ENCODE data around the gene ANGPT4.

Gene ANGPT4

DNA sequence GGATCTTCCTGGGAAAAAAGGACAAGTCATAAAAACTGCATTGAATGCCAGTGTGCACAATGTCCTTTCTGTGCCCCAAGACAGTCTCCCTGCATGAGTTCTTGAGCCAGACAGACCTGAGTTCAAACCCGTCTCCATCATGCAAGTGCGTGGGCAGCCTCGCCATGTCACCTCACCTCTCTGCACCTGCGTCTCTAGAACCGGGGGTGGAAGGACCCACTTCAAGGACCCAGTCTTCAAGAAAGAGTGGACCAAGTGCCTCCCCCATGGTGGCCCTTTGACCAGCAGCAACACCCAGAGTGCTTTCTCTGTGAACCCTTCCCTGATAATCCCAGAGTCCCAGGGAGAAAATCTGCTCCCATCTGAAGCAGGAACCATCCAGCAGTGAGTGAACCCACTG lies 23.5 kb upstream of the ANGPT4 start:
- no peak for DNase-seq

DNA sequence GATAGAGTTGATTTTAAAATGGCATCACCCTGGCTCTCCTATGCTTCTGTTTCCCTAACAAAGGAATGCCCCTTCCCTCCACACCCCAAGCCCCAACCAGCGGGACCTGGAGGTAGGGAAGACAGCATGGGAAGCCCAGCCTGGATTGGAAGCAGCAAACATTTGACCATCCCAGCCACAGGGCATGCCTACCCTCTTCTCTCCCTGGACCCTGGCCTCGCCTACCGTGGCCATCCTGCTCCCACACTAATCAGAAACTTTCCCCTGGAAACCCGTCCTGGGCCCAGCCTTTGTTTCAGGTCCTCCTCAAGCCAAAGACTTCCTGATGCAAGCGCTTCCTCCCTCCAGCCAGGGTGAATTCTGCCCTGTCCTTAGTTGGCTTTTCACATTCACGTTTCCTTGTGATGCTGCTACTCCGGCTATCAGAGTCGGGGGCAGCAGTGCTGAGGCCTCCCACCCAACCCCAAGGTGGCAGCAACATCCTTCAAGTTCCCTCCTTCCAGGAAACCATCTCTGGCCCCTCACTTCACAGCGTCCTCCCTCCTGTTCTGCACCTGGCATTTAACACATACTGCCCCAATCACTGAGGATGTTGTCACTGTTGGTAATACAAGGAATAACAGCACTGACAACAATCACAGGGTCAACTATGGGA lies 18.2 kb upstream of the ANGPT4 start:
- DNase-seq = no peak

DNA sequence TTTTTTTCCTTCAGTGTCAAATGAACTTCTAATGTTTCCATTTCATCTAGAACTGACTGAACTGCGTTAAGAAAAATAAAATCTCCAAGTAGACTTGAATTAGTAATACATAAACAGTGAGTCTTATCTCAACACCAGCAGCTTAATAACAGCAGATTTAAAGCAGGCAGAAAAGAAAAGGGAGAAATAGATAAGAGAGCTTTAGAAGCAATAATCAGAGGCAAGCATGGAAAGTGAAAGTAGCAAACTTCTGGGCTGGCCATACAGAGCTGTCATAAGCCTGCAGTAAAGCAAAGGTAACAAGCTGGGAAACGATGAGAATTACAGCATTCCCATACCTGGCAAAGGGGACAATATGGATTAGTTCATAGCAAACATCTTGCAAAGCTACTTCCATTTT lies 16.9 kb upstream of the ANGPT4 start:
- no peak for DNase-seq

DNA sequence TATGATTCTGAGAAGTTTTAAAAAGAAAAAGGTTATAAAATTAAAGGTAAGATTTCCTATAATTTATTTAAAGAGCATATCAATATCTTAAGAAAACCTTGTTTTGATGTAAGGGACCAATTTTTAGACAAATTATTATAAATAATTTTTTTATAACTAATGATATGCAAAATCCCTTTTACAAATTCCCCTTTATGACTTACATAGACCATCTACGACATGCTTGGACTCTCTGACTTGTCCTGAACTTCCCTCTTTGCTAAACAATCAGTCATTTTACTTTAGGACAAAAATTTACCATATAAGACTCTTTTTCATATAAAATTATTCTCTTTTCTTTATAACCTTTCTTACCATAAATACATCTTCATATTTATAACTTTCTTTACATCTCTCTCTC lies 15.3 kb upstream of the ANGPT4 start:
- no peak for DNase-seq

DNA sequence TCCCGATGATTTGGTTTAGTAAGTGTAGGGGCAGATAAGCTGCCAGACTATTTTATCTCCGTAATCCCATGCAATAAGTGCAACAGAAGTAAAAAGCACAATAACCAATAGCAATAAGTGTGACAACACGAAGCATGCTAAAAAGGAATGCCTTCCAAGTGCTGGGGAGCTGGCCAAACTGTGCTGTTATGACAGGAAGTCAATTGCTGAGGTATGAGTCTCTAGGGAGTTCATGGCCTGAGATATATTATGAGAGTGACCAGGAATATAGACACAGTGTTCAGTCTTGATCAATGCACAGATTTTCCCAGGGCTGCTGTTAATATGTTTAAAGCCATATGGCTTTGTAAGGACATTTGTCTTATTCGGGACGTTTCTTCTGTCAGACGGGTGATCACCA lies 10.5 kb upstream of the ANGPT4 start:
- DNase-seq = no peak

DNA sequence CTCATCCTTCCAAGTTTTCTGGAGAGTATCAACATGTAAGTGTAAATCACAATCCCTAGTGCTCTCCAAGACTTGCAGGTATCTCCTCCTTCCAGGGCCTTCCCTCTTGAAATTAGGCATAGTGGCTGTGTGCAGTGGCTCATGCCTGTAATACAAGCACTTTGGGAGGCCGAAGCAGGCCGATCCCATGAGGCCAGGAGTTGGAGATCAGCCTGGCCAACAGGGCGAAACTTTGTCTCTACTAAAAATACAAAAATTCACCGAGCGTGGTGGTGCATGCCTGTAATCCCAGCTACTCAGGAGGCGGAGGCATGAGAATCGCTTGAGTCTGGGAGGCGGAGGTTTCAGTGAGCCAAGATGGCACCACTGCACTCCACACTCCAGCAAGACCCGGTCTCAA lies 9.4 kb upstream of the ANGPT4 start:
- no peak for DNase-seq

DNA sequence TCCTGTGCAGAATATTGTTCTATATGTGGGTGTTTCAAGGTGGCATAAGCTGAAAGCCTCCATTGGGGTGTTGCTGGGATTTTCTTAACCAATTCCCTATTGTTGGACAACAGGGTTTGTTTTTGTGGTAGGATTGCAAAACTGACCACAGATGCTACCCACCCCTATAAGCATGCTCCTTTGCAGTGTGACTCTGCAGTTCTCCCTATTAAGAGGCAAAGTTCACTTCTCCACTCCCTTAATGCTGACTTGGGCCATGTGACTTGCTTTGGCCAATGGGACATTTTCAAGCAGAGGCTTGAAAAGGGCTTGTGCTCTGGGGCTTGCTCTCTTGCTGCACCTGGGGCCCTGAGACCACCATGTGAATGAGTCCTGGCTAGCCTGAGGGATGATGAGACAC lies 8.5 kb upstream of the ANGPT4 start:
- no peak for DNase-seq

DNA sequence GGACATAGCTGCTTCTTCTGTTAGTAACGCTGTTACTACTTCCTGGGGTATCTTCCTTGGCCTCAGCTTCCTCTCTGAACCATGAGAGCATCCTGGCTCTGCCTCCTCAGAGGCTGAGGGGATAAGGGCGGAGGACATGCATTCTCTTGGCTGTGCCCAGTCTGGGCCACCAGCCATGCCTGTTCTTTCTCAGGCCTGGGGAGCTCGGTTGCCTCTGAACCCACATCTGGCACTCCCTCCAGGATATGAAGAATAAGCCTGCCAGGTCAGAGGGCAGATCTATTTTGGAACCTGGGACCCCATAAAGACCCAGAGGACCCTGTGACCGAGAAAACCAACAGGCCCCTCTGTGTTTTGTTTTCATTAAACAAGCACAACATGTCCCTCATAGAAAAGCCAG lies 6.6 kb upstream of the ANGPT4 start:
- DNase-seq = no peak

DNA sequence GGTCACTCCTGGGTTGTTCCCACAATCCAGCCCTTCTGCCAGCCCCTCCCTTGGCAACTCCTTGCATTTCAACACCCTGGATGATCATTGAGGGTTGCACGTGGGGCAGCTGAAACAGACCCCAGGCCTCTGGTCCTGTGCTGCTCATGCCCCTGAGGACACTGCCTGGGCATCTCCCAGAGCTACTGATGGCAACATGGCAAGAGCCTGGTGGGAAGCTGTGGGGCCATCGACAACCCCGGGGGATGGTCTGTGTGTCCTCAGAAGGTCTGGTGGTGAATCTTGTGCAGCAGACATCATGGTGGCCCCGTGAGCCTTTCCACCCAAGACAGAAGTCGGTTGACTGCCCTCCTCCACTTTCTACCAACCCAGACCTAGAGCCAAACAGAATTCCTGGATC lies 4.9 kb upstream of the ANGPT4 start:
- DNase-seq = no peak

DNA sequence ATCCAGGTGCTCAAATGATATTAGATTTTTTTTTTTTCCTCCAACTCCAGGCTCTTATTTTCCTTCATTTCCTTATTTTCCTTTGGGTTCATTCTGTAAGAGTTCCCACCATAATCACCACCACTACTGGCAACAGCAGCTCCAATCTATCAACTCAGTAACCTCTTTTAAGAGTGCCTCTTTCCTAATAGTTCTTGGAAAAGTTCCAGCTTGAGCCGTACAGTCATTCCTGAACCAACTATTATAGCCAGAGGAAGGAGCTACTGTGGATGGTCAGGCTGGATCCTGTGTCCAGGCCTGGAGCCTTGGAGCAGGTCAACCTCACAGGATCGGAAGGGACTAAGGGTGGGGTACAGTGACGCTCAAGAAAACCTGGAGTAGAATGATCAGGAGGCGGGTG lies 4.2 kb upstream of the ANGPT4 start:
- no peak for DNase-seq

DNA sequence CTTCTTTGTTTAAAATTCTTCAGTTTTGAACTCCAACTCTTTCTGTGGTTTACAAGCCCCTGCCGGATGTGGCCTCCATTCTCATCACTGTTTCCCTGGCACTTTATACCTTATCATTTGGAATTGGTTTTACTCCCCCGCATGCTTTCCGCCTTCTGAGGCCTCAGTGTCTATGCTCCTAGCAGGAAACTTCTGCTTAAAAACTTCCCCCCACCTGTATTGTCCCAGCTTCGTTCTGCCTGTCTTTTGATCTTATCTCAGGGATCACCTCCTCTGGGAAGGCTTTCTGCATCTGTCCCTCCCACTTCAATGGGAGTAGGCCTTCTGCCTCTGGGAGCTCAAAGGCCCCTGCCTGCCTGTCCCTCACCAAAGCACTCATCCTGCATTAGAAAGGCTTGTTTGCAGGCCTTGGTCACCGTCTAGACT lies 3.4 kb upstream of the ANGPT4 start:
- no peak for DNase-seq

DNA sequence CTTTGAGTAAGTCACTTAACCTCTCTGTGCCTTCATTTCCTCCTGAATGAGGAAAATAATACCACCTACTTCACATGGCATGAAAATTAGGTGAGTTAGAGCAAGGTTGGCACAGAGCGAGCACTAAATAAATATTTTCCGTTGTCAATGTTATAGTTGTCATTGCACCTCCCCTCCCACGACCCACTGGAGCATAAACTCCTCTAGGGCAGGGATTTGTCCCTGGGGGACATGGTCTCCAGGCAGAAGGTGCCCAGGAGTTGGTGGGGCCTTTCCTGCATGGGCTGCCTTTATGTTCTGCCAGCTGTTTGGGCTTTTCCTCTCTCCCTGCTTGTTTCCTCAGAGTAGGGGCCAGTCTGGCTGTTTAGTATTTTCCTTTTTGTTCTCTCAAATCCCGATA lies 1.3 kb upstream of the ANGPT4 start:
- DNase-seq = no peak

DNA sequence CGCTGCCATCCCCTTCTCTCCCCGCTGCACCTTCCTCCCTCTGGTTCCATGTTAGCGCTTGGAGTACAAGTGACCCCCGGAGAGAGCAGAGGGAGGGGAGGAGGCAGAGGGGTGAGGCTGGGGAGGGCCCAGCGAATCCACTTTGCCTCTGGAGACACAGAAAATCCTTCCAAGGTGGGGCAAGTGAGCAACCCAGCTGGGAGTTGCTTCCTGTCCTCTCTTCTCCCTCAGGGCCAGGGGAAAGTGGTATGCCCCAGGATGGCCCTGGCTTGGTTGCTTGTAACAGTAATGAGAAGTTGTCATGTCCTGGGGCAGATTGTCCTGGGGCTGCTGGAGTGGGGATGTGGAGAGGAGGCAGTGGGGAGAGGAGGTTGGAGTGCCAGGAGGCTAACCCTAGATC lies 691 bp upstream of the ANGPT4 start:
- DNase-seq = no peak

DNA sequence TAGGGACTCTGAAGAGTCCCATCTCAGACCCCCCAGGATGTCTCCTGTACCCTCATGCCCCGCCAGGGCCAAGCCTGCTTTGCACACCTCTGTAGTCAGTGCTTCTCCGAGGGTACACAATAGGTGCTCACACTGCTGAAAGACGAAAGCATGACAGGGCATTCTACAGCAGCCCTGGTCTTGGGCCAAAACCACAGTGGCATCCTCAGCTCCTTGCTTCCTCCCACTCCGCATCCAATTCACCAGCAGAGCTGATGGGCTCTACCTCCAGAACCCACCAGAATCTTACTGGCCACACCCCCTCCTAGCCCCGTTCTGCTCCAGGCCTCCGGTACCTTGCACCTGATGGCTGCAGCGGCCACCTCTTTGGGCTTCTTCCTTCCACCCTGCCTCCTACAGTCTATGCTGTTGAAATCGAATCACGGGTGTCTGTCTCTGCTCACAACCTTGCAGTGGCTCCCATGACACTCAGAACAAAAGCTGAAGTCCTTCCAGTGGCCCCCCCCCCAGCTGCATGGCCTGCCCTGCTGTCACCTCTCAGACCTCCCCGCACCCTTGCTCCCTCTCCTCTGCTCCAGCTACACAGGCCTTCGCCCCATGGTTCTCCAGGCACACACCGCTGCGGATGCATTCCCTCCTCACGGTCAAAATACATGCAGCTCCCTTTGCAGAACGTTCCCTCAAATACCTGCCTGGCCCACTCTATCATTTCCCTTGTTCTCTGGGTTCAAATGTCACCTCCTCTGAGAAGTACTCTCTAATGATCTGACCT lies 1.2 kb downstream of the ANGPT4 start:
- no peak for DNase-seq

DNA sequence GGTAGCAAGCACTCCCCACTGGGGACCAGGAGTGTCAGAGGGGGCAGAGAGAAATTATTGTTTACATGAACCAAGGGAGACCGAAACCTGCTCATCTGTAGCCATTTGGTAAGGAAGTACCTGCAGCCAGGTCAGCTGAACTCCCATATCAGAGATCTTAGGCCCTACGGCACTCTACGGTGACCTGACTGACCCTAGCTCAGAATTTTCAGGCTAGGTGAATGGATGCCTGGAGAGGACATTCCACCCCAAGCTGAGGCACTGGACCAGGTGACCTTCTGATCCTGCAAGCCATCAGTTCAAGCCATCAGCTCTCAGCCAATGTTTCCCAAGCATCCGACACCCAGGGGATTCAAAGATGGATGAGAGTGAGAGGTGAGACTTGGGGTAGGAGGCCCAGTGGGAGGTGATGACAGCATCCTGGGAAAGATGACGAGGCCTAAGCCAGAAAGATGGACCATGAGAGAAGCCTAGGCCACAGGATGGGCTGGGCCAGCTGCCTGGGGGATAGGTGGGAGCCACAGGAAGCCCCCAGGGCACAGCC lies 2.8 kb downstream of the ANGPT4 start:
- DNase-seq = no peak

DNA sequence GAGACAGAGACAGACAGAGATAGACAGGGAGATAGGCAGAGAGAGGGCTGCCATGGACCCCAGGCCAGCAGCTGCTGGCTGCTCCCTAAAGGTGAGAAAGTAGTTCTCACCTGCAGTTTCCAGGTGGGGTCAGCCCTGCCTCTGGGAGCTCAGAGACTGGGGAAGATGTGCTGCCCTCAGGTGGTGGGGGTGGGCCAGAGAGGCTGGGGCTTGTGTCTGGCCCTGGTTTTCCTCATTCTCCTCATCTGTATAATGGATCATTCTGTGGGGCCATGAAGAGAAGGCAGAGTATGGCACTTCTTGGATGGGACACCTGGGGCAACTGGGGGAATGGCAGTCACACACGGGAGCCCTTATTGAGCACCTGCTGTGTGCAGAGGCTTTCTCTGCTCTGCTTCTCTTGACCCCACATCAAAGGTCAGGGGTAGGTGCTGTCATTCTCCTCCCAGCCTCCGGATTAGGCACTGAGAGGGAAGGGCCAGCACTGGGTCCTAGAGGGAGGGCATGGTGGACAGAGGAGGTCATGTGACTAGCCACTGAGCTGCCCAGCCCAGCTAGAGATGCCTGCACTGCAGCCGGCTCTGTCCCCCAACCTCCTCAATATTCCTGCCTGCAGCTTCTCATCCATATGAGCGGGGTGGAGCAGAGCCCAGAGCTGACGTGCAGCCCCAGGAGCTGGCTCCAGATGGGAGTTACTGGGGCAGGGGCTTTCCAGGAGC lies 4.1 kb downstream of the ANGPT4 start:
- DNase-seq = no peak

DNA sequence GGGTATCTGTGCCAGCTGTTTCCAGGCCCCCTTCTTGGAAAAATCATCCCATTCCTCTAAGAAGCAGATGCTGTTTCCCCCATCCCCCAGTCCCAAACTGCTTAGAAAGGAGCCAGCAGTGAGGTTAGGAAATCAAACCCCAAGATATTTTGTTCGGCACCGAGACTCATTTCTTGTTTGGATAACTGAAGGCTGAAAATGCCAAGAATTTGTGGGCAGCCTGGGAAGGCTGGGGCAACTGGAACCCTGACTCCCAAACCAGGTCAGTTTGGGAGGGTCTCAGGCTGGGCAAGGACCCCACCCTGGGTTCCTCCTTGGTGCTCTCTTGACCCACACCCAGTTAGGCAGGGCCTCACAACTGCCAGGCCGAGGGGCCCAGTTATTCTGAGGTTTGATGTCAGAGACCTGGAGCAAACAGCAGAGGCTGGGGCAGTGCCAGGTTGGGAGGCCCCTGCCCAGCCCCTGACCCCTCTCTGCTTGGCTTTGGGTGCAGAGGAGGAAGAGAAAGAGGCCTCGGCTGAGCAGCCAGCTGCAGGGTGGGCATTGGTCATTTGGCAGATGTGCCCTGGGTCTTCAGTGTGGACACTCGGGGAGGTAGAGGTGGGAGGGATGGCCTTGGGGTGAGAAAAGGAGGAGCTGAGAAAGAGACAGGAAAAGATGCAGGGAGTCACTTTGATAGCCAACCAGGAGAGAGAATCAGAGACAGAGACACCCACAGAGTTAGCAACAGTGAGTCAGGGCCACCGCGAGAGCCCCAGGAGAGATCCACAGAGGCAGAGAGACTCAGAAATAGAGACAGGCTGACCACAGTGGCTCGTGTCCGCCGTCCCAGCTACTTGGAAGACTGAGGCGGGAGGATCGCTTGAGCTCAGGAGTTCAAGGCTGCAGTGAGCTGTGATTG lies 5.0 kb downstream of the ANGPT4 start:
- no peak for DNase-seq

DNA sequence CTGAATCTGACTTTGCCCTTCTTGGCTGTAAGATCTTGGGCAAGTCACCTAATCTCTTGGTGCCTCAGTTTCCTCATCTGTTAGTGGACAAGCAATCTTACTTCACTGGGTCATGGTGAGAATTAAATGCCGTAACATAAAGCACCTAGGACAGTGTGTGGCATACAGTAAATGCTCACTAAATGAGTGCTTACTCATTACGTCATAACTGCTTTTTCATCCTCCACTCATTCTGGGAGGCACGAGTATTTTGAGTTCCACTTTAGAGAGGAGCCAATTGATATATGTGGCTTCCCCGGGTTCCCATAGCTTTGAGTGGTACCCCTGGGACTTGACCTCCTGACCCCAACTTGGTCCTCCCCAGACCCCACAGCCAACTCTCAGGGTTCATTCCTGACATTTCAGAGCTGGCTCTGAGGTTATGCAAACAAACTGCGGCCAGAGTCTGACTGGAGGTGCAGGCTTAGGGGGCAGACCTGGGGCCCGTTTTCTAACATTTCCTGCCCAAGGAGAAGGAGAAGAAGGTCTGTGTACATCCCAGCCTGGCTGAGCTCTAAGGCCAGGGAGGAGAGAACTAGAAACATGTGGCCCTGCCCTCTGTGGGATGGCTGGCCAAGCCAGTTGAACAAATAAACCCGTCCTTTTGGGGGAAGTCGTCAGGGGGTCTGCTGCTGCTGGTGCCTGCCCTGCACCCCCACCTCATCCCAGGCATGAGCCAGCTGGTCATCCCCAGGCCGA lies 5.8 kb downstream of the ANGPT4 start:
- DNase-seq = no peak

DNA sequence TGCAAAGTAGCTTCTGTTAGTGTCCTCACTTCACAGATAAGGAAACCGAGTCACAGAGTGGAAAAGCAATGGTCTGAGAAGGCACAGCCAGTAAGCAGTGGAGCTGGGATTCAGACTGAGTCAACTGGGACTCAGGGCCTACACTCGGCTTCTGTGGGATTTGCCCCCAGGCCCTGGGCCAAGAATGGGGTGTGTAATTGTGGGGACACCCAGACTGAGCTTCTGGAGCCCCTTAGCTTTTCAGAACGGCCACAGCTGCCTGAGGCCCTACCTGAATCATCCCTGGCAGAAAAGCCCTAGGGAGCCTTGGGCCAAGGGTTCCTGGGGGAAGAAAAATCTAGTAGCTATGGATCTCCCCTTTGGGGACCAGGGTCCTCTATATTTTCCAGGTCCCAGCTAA lies 6.5 kb downstream of the ANGPT4 start:
- no peak for DNase-seq

DNA sequence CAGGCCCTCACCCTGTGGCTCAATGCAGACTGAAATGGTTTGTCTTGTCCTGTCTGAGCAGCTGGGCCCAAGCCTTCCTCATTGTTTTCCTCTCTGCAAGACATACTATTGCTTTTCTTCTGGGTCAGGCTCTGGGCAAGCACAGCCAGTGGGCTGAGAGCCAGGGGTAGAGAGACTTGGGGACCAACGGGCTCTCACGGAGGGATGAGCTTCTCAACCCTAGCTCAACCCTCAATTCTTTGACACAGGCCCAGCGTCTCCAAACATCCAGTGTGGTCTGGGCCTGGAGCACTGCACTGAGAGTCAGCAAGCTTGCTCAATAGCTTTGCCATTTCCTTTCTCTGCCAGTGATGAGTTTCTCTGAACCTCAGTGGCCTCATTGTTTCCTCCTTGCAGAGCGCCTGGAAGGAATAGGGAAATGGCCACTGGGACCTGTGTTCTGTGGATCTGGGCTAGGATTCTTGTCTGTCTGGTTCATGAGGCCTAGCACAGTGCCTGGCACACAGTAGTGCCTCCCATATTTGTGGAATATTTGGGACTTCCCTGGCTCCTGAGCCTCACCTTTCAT lies 9.3 kb downstream of the ANGPT4 start:
- DNase-seq = no peak

DNA sequence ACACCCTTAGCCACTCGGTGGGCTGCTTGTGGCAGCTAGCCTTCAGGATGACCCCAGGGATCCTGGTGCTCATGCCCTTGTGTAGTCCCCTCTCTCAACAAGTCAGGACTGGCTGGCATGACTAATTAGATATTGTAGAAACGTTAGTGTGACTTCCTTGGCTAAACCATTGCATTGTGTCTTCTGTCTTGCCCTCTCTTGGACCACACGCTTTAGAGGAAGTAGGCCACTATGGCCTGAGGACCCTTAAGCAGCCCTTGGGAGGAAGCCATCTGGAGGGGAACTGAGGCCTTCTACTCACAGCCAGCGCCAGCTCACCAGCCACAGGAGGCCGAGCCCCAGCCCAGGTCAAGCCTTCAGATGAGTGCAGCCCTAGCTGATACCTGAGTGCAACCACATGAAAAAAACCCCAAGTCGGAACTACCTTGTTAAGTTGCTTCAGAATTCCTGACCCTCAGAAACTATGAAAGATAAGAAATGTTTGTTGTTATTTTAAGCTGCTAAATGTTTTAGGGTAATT lies 10.1 kb downstream of the ANGPT4 start:
- no peak for DNase-seq

All from stimulated activated naive CD4-positive, alpha-beta T cell treated with Interleukin-2 at 50 U/mL for 16 hours (primary cell).